DND-41 (cell line): ENCODE measurements around the gene MRPL24.

Experiments used
- ATAC-seq: fragments of 200-7000 bp; cut with Tn5 transposase; 3 replicates; pipeline ENCODE4 v1.9.1; 2021; ENCODE audit warnings: low read depth; ENCODE audit not compliant: insufficient read depth
- DNase-seq: peaks from one replicate; pipeline ENCODE4 v3.0.0-alpha.2; 2020
- H2AFZ ChIP-seq: 2 replicates; pipeline ENCODE4 v1.6.0; 2012; ENCODE audit warnings: low read depth, low read length
- H3K27ac ChIP-seq: 2 replicates; pipeline ENCODE4 v1.5.1; 2012; ENCODE audit warnings: low read length, inconsistent platforms
- H3K27me3 ChIP-seq: fragments of 200-600 bp; sonication (generic); 2 replicates; pipeline ENCODE4 v1.6.0; 2012; ENCODE audit warnings: low read length, mild to moderate bottlenecking, inconsistent platforms; ENCODE audit not compliant: insufficient read depth, poor library complexity
- H3K36me3 ChIP-seq: 2 replicates; pipeline ENCODE4 v1.5.1; 2012; ENCODE audit warnings: low read length, inconsistent platforms; ENCODE audit not compliant: insufficient read depth
- H3K4me1 ChIP-seq: 2 replicates; pipeline ENCODE4 v1.5.1; 2012; ENCODE audit warnings: mild to moderate bottlenecking, low read length; ENCODE audit not compliant: insufficient read depth
- H3K4me2 ChIP-seq: 2 replicates; pipeline ENCODE4 v1.6.0; 2012; ENCODE audit warnings: mild to moderate bottlenecking, moderate library complexity, low read length, inconsistent platforms; ENCODE audit not compliant: insufficient read depth
- H3K4me3 ChIP-seq, 2 experiments: fragments of 200-600 bp in 1 of 2; shearing (Covaris generic) in 1 of 2; 2 replicates each; pipeline ENCODE4 v1.5.1; 2012 to 2016; ENCODE audit warnings: inconsistent platforms in 2 of 2, low read length in 2 of 2, mild to moderate bottlenecking in 2 of 2, low read depth in 1 of 2, moderate library complexity in 1 of 2
- H3K79me2 ChIP-seq: 2 replicates; pipeline ENCODE4 v1.6.0; 2012; ENCODE audit warnings: low read length, inconsistent platforms; ENCODE audit not compliant: insufficient read depth
- H3K9ac ChIP-seq: 2 replicates; pipeline ENCODE4 v1.6.0; 2012; ENCODE audit warnings: low read depth, mild to moderate bottlenecking, inconsistent platforms, low read length, moderate library complexity
- H3K9me3 ChIP-seq: 2 replicates; pipeline ENCODE4 v1.5.1; 2012; ENCODE audit warnings: low read length, moderate library complexity, mild to moderate bottlenecking, inconsistent platforms; ENCODE audit not compliant: insufficient read depth, severe bottlenecking
- H4K20me1 ChIP-seq: 2 replicates; pipeline ENCODE4 v1.6.0; 2012; ENCODE audit warnings: low read length; ENCODE audit not compliant: insufficient read depth
- CTCF ChIP-seq: IDR thresholded peaks from 2 replicates; pipeline ENCODE4 v1.5.1; 2012; ENCODE audit warnings: borderline replicate concordance, low read length, moderate library complexity, mild to moderate bottlenecking; ENCODE audit not compliant: poor library complexity, severe bottlenecking; ENCODE audit errors: extremely low read depth
- EZH2 ChIP-seq: IDR thresholded peaks from 3 replicates; pipeline ENCODE4 v1.6.1; 2012; ENCODE audit warnings: borderline replicate concordance, low read depth, mild to moderate bottlenecking, moderate library complexity, low read length, inconsistent platforms; ENCODE audit not compliant: severe bottlenecking

The MRPL24 gene

GRCh38 chr1:156750711-156751450, 10.0 kb upstream of the MRPL24 start:
- peaks cover 43% of the 10 kb centered on the region for H4K20me1 ChIP-seq
- peak overlapping the region; percentile 92 for H3K4me2 ChIP-seq
- H3K27ac ChIP-seq: peak overlapping the region; percentile 93
- H3K9me3 ChIP-seq: no peaks in the 10 kb centered on the region
- H3K9ac ChIP-seq: peak overlapping the region; percentile 97
- H3K4me3 ChIP-seq: peak overlapping the region; percentile 89 to 90
- peaks cover 58% of the 10 kb centered on the region for H3K4me1 ChIP-seq
- ATAC-seq (0 out of 3 replicates have a peak, but pooled peaks have one; percentile 10), DNase-seq (peak; percentile 53)
- H3K36me3 ChIP-seq: peaks cover 34% of the 10 kb centered on the region
- peaks cover 87% of the 10 kb centered on the region for H3K79me2 ChIP-seq
- TF ChIP-seq EZH2 (no peak), CTCF (no peak)
- H2AFZ ChIP-seq: peak overlapping the region; percentile 65
- H3K27me3 ChIP-seq: no peaks in the 10 kb centered on the region

DNA sequence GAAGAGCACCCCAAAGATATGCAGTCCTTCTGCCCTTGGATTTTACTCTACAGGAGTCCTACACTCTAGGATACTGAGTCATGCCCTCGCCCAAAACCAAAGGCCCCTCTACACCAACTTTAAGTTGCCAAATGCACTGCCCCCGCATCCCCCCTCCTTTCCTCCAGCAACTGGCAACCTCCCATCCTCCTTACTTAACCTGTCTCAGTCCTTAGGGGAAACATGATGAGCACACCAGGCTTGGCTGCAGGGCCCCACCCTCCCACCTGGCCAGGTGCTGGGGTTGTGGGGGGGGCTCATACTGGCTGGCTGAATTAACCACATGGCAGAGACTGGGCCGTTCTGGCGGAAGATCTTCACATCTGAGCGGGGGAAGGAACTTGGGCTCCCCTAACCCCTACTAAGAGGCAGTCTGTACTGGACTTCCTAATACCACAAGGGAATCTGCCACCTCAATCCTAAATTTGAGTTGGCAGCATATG, 9.3 kb upstream of the MRPL24 start:
- Histone ChIP-seq H2AFZ (0 out of 2 replicates have a peak overlapping the region, but pooled peaks have one; percentile 22), H3K9me3 (no peaks in the 10 kb centered on the region), H3K36me3 (peaks cover 41% of the 10 kb centered on the region), H3K4me2 (peak overlapping the region; percentile 92), H3K4me3 (peak overlapping the region; percentile 89 to 90), H4K20me1 (peaks cover 49% of the 10 kb centered on the region), H3K79me2 (peaks cover 88% of the 10 kb centered on the region), H3K4me1 (peaks cover 63% of the 10 kb centered on the region), H3K27ac (peak overlapping the region; percentile 93), H3K27me3 (no peaks in the 10 kb centered on the region), H3K9ac (peak overlapping the region; percentile 97)
- TF ChIP-seq CTCF: no peak
- 0 out of 3 replicates have a peak, but pooled peaks have one; percentile 4 for ATAC-seq
- DNase-seq: peak; percentile 50

- peaks cover 56% of the 10 kb centered on the region for H4K20me1 ChIP-seq
Observed at GRCh38 chr1:156749419-156750118, 8.7 kb upstream of the MRPL24 start.

More at GRCh38 chr1:156749419-156750118, 8.7 kb upstream of the MRPL24 start:
- Histone ChIP-seq H3K4me1 (peaks cover 70% of the 10 kb centered on the region), H3K27me3 (no peaks in the 10 kb centered on the region), H2AFZ (no peak overlapping the region), H3K27ac (peak overlapping the region; percentile 93), H3K4me3 (peak overlapping the region; percentile 89 to 90; a peak in 3 of 4 replicates), H3K4me2 (peak overlapping the region; percentile 92), H3K9me3 (no peaks in the 10 kb centered on the region), H3K9ac (peak overlapping the region; percentile 97), H3K36me3 (peaks cover 47% of the 10 kb centered on the region), H3K79me2 (peaks cover 90% of the 10 kb centered on the region)
- ATAC-seq (no peak), DNase-seq (no peak)
- TF ChIP-seq CTCF (no peak), EZH2 (no peak)
